Suprapubic skin (tissue), 4 donors: ENCODE measurements around the gene LACTB.

ENCODE experiments used
- EP300 ChIP-seq: sonication (generic); formaldehyde crosslinking; IDR thresholded peaks from one replicate; pipeline ENCODE4 v1.6.1; 2017; ENCODE audit warnings: antibody characterized with exemption
- POLR2A ChIP-seq, 2 donors: fragments of 450-650 bp; IDR thresholded peaks; one replicate each; pipeline ENCODE4 v1.6.1; 2017; ENCODE audit warnings: antibody characterized with exemption in 2 of 2, mild to moderate bottlenecking in 2 of 2, moderate library complexity in 2 of 2
- POLR2AphosphoS5 ChIP-seq, 3 donors: sonication (generic); formaldehyde crosslinking; IDR thresholded peaks; one replicate each; pipeline ENCODE4 v1.6.1; 2017; ENCODE audit warnings: antibody characterized with exemption in 3 of 3
- TF ChIP-seq, protein P1 (sequence below), 2 donors: fragments of 200-600 bp in 1 of 2; fragments of 450-650 bp in 1 of 2; sonication (generic) in 1 of 2; IDR thresholded peaks; one replicate each; pipeline ENCODE4 v1.5.1; 2016 to 2019; ENCODE audit warnings: antibody characterized with exemption in 2 of 2, mild to moderate bottlenecking in 1 of 2, moderate library complexity in 1 of 2

DNA sequence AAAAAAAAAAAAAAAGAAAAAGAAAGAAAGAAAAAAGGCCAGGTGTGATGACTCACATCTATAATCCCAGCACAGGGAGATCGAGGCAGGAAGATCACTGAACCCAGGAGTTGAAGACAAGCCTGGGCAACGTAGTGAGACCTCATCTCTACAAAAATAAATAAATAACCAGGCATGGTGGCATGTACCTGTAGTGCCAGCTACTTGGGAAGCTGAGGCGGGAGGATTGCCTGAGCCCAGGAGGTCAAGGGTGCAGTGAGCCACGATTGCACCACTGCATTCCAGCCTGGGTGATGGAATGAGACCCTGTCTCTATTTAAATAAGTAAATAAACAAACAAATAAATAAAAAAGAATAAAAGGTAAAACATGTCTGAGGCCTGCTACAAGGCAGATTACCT is 39.3 kb upstream of the LACTB start:
- TF ChIP-seq EP300 (no peak), POLR2A (IDR thresholded peaks at IDR 0.05) (no peak), POLR2AphosphoS5 (IDR thresholded peaks at IDR 0.05) (no peak)
- TF ChIP-seq, protein P1, sequence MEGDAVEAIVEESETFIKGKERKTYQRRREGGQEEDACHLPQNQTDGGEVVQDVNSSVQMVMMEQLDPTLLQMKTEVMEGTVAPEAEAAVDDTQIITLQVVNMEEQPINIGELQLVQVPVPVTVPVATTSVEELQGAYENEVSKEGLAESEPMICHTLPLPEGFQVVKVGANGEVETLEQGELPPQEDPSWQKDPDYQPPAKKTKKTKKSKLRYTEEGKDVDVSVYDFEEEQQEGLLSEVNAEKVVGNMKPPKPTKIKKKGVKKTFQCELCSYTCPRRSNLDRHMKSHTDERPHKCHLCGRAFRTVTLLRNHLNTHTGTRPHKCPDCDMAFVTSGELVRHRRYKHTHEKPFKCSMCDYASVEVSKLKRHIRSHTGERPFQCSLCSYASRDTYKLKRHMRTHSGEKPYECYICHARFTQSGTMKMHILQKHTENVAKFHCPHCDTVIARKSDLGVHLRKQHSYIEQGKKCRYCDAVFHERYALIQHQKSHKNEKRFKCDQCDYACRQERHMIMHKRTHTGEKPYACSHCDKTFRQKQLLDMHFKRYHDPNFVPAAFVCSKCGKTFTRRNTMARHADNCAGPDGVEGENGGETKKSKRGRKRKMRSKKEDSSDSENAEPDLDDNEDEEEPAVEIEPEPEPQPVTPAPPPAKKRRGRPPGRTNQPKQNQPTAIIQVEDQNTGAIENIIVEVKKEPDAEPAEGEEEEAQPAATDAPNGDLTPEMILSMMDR (IDR thresholded peaks at IDR 0.05): no peak
